GM19468 (cell line): ENCODE data around the gene KIF3A.

Experiments used
- ATAC-seq: cut with Tn5 transposase; IDR thresholded peaks from one replicate; pipeline ENCODE4 v1.9.1; 2021; ENCODE audit warnings: mild to moderate bottlenecking, moderate library complexity, moderate number of reproducible peaks; ENCODE audit not compliant: unreplicated experiment; ENCODE audit errors: extremely low read depth

The KIF3A gene

GRCh38 chr5:132681476-132681831 lies 55.9 kb downstream of the KIF3A start:
- ATAC-seq = no peak

GRCh38 chr5:132680780-132681475 lies 56.4 kb downstream of the KIF3A start:
- ATAC-seq = no peak

DNA sequence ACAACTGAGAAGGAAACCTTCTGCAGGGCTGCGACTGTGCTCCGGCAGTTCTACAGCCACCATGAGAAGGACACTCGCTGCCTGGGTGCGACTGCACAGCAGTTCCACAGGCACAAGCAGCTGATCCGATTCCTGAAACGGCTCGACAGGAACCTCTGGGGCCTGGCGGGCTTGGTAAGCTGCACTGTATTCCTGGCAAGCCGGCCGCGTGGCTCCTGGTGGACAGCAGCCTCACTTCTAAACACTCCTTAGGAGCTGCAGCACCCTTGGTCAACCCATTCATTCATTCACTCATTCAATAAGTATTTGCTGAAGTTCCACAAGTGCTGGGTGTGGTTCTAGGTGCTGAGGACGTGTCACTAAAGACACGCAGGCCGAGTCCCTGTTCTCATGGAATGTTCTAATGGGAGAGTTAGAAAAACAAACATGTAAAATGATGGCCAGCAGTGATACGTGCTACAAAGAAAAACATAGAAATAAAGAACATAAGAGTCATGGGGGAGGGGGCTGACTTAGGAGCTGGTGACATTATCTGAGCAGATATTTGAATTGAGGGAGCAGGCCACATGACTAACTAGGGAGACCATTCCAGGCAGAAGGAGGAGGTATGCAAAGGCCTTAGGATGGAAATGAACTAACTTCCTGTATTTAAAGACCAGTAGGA lies 57.5 kb downstream of the KIF3A start:
- ATAC-seq = no peak

DNA sequence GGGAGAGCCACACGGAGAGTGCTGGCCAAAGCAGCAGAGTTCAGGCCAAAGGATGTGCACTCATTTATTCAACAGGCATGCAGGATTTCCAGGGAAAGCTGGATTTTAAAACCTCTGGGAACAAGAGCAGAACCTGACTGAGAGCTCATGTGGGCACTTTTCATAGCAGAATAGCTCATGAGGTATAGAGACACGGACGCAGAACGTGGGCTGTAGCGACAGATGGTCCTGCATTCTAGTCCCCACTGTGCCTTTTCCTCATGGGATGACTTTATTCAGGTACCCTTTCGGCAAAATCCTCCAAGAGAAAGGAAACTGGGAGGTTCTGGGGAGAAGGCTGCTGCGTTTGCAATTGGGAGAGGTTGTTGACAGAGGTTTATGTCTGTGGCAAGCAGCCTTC lies 58.2 kb downstream of the KIF3A start:
- ATAC-seq = no peak

GRCh38 chr5:132678735-132679134 lies 58.6 kb downstream of the KIF3A start:
- no peak for ATAC-seq

GRCh38 chr5:132677682-132678400 lies 59.5 kb downstream of the KIF3A start:
- no peak for ATAC-seq

- ATAC-seq = no peak
Measured at GRCh38 chr5:132677191-132677590, 60.2 kb downstream of the KIF3A start.

- ATAC-seq = no peak
Measured at GRCh38 chr5:132675936-132676689, 61.2 kb downstream of the KIF3A start.

DNA sequence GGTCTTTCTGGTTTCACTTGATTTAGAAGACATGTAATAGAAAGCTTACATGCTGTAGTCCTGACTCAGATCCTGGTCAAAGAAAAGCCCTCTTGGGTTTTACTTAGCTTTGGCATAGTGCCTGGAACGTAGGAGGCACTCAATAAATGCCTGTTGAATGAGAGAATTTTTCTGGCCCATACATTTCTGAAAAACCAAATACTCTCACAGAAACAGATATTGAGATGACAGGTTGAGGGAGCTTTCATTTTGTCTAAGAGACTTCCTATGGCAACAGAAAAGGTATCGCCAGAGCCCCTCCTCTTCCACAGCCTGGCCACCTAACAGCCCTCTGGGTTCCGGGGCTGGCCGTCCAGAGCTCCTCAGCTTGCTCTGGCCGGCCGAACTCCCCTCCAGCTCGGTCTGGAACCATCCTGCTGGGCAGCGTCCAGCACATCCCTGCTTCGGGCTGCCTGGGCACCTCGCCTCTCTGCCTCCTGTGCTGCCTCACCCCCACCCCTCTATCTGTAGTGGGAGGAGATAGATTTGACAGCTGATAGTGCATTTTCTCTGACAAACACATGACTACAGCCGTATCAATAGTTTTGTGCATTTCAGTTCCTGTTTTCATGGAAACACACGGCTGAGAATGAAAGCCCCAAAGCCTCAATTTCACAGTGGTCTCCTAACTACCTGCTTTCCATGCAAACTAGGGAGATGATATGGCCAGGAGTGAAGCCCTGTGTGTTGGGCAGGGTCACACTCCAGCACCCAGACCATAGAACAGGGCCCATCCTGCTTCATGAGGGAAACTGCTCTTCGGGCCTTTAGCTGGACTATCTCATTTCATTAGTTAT lies 62.5 kb downstream of the KIF3A start:
- peak; percentile 78 for ATAC-seq

DNA sequence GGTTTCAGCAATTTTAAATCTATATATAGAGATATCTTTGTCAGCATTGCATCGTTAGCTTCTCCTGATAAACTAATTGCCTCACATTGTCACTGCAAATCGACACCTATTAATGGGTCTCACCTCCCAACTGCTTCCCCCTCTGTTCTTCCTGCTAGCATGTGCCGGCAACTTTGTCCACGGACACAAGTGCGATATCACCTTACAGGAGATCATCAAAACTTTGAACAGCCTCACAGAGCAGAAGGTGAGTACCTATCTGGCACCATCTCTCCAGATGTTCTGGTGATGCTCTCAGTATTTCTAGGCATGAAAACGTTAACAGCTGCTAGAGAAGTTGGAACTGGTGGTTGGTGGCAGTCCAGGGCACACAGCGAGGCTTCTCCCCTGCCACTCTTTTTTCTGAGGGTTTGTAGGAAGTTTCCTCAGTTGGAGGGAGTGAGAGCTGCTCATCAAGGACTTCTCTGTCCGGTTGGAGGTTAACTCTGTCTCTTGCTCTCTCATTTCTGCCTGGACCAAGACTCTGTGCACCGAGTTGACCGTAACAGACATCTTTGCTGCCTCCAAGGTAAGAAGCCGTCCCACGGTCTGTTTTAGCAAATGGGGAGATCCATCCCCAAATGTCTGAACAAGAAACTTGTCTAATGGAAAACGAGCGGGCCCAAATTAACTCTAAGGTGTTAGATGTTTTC lies 63.3 kb downstream of the KIF3A start, which contains the start of gene IL4:
IL4 (plus strand) TSS at position 51 of the 692 bp plus-strand sequence; CDS start at position 113, 62 bp downstream.
- ATAC-seq = no peak

DNA sequence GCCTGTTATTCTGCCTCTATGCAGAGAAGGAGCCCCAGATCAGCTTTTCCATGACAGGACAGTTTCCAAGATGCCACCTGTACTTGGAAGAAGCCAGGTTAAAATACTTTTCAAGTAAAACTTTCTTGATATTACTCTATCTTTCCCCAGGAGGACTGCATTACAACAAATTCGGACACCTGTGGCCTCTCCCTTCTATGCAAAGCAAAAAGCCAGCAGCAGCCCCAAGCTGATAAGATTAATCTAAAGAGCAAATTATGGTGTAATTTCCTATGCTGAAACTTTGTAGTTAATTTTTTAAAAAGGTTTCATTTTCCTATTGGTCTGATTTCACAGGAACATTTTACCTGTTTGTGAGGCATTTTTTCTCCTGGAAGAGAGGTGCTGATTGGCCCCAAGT lies 63.9 kb downstream of the KIF3A start:
- no peak for ATAC-seq

- ATAC-seq = no peak
Measured at GRCh38 chr5:132671000-132671399, 66.3 kb downstream of the KIF3A start.

DNA sequence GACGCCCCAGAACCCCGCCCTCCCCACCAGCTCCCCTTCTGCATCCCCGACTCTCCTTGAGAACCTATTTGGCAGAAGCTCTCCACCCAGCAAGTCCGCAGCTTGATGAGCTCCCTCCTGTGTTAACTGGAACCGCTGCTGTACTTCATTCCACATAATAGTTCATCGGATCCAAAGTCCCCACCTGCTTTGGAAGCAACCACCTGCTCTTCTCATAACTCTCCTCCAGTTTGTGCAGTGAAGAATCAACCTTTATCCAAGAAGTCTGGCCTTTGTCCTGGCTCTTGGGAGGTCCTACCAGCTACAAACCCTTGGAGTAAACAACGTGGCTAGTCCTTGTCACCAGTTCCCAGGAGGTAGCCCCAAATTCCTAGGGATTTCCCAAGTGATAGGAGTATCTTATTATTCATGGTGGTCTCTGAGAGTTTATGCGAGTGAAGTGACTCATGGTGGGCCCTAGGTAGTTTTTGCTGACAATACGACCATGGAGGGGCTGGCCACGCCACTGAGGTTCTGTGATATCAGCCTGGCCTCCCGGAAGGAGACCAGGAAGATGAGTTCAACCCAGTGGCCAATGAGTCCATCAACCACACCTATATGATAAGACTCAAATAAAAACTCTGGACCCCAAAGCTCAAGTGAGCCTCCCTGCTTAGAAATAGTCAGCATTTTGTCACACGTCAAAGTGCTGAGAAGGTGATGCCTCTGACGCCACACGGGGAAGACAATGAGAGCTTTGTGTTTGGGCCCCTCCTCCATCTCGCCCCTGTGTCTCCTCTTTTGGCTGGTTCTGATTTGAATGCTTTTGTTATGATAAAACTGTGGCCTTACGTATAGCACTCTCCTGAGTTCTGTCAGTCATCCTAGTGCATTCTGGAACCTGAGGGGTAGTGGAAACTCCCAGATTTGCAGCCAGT lies 67.1 kb downstream of the KIF3A start:
- no peak for ATAC-seq

- no peak for ATAC-seq
Measured at GRCh38 chr5:132669455-132669820, 67.9 kb downstream of the KIF3A start.

- ATAC-seq = no peak
Measured at GRCh38 chr5:132668706-132669454, 68.5 kb downstream of the KIF3A start.

DNA sequence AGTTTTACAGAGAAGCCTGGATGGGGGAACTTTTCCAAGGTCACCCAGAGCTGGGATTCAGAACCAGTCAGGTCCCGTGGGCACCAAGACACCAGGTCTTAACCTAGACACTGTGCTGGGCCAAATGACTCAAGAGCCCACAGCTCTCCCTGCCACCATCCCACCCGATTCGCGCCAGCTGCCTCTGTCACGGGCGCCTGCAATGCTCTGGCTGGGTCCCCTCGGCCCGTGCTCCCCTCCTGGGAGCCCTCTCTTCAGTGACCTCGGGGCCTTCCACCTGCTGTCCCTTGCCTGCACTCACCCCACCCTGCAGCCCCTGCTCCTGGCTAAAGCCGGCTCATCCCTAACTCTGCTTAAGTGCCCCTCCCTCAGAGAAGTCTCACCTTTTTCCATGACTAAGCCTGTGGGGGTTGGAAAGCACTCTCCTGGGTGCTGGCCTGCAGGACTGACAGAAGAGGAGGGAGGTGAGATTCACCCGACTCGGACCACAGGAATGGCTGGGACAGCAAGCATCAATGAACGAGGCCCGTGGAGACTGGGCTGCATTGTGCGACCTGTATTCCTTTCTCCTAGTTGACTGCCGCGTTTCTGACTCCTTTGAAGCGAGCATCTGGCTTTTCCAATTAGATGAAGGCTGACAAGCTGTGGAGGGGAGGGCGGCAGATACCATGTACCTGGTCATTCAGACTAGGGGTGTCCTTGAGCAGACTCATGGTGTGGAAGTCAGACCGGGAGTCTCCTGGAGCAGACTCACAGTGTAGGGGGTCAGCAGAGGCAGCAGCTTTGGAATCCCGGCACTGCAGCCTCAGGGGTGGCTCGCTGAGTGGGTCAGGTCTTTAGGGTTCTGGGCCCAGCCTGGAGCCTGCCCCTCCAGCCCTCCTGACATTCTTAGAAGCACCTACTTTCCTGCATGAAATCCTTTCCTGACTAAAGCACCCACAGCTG lies 69.3 kb downstream of the KIF3A start:
- ATAC-seq = no peak
